Neural progenitor cell (in vitro differentiated cells): ENCODE measurements around the gene SDK2.

Experiments used
- EZH2 ChIP-seq: fragments of 200-600 bp; sonication (generic); IDR thresholded peaks from 2 replicates; pipeline ENCODE4 v1.6.1; 2017; ENCODE audit warnings: antibody characterized with exemption, mild to moderate bottlenecking, moderate library complexity
- TF ChIP-seq, protein P1 (sequence below): fragments of 200-600 bp; sonication (generic); IDR thresholded peaks from 2 replicates; pipeline ENCODE4 v1.5.1; 2017; ENCODE audit warnings: antibody characterized with exemption, mild to moderate bottlenecking

DNA sequence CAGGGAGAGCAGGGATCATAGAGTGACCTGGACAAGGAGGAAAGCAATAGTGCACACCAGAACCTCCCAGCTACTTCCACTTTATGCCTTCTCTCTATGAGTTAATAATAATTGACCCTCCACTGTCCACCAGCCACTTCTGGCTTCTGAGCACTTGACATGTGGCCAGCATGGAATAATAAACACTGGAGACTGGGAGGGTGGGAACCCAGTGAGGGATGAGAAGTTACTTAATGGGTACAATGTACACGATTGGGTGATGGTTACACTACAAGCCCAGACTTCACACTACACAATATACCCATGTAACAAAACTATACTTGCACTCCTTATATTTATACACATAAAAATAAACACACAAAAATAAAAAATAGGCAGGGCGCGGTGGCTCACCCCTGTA is 343.9 kb downstream of the SDK2 start:
- TF ChIP-seq, protein P1, sequence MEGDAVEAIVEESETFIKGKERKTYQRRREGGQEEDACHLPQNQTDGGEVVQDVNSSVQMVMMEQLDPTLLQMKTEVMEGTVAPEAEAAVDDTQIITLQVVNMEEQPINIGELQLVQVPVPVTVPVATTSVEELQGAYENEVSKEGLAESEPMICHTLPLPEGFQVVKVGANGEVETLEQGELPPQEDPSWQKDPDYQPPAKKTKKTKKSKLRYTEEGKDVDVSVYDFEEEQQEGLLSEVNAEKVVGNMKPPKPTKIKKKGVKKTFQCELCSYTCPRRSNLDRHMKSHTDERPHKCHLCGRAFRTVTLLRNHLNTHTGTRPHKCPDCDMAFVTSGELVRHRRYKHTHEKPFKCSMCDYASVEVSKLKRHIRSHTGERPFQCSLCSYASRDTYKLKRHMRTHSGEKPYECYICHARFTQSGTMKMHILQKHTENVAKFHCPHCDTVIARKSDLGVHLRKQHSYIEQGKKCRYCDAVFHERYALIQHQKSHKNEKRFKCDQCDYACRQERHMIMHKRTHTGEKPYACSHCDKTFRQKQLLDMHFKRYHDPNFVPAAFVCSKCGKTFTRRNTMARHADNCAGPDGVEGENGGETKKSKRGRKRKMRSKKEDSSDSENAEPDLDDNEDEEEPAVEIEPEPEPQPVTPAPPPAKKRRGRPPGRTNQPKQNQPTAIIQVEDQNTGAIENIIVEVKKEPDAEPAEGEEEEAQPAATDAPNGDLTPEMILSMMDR, result no peak
- TF ChIP-seq EZH2, result no peak
